Measurements from ENCODE around the gene DBH. TPM values are rescaled to one million over a fixed set of nuclear protein-coding genes. Genes with fewer than 3 reads are reported as not detected.

Gene DBH
- total RNA-seq, 1 donor from 2014 or later = not detected

DNA sequence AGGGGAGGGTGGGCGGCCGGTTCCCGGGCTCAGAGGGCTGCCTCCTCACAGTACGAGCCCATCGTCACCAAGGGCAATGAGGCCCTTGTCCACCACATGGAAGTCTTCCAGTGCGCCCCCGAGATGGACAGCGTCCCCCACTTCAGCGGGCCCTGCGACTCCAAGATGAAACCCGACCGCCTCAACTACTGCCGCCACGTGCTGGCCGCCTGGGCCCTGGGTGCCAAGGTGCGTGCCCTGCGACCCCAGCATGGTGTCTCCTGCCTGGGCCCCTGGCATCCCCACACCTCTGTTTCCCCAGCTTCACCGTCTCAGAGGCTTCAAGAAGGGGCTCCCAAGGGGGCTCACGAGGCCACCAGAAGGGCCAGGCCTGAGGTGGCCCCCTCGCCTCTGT is 7.2 kb downstream of the DBH start:
- no peak for DNase-seq (ENCODE audit: low read depth in 2 of 2)

DNA sequence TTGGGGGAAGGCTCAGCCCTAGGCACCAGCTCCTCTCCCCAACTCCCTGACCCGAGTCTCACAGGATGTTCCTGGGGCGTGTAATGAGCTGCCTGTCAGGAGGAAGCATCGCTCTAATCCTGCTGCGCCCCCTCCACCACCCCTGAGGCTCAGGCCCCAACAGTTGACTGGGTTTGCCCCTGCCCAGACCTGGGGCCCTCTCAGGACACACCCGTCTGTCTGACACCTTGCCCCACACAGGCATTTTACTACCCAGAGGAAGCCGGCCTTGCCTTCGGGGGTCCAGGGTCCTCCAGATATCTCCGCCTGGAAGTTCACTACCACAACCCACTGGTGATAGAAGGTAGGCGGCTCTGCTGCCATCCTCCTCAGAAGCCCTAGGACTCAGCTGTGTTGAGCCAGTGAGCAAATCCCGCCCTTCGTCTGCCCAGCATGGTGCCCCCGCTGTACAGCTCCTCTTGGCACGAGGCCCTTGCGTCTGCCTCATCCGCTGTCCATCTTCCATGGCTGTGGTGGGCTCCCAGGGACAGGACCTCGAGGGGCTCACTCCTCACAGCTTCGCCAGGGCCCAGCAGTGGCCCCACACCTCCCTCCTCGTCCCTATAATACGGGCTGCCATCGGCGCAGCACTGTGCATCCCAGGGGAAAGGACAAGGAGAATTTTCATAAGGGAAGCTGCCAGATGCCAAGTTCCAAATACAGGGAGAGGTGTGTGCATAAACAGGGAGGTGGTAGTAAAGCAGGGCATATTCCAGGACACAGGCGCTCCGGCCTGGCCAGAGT is 8.0 kb downstream of the DBH start:
- DNase-seq (ENCODE audit: low read depth in 2 of 2) = no peak

DNA sequence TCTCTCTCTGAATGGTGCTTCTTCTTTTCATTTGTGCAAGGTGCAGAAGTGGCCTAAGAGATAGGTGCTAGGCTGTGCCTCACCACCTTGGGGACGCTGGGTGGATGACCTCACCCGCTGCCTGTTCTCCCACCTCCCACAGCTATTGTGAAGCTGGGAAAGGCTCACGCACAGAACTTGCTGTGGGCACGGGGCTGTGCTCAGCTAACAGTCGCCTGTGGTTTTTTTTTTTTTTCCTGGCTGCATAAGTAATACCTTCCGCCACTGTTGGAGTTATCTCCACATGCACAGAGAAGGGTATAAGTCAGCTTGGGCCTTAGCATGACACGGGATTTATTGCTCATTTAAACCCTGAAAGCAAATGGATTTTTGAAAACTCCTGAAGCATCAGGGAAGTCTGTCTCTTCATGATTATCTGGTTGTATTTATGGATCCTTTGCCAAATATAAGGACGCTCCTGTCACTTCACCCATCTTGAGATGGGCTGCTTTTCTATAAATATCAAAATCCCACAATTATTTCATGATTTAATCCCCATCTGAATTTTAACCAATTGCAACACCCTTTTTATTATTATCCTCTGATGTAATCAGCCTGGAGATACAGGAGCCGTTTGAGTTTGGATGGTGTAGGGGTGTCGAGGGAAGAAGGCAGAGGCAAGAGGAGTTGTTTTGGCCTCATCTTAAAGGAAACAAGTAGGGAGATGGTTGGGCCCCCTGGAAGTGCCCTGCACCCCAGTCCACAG is 9.0 kb downstream of the DBH start:
- DNase-seq (ENCODE audit: low read depth in 2 of 2) = no peak

DNA sequence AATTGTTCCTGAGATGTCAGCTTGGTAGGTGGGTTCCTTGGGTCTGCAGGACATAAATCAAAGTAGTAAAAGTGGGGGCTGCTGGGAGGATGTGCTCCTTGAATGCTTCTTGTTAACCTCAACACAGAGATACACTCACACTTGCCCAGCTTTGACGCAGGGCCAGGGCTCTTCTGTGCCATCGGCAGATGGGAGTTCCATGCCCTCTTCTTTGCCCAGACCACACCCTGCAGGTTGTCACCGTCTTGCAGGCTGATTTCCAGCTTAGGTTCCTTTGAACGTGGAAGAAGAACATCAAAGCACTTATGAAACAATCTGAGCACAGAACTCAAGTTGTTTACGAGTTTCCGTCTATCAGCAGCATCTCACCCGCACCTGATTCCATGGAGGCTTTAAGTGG is 11.0 kb downstream of the DBH start:
- DNase-seq (ENCODE audit: low read depth in 2 of 2) = no peak

DNA sequence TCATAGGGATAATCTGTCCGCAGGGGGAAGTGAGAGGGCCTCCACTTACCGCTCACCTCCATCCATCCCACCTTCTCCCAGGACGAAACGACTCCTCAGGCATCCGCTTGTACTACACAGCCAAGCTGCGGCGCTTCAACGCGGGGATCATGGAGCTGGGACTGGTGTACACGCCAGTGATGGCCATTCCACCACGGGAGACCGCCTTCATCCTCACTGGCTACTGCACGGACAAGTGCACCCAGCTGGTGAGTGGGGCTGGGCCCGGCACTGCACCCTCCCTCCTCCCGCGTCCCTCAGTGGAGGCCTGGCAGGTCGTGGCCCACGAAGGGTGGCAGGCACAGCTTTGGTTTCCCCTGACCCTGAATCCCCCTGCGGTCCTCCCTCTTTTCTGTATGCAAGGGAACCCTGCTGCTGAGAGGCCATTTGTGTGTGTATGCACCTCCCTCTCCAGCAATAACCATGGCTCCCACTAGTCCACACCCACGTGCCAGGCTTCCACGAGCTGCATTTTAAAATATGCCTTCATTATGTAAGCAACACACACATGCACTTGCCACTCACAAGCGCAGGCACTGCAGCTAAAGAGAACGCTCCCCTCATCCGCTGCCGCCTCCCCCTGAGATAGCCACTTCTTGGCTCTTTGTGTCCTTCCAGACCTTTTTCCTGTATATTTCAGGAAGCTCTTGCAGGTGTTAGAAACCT is 11.8 kb downstream of the DBH start:
- DNase-seq (ENCODE audit: low read depth in 2 of 2) = no peak

DNA sequence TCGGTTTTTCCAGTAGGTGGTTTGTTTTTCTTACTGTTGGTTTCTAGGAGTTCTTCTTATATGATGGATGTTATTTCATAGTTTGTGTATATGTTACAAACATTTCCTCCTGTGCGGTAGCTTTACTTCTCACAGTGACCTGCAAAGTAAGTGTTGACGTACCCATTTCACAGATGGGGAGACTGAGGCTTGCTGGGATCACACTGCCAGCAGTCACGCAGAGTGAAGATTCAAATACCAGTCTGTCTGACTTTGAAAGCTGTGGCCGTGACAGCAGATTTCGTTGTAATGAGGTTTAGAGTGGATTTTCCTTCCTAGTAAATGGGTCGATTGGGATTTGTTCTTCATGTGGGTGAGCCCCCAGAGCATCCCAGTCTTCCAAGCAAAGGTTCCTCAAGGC is 13.0 kb downstream of the DBH start:
- DNase-seq (ENCODE audit: low read depth in 2 of 2) = no peak

DNA sequence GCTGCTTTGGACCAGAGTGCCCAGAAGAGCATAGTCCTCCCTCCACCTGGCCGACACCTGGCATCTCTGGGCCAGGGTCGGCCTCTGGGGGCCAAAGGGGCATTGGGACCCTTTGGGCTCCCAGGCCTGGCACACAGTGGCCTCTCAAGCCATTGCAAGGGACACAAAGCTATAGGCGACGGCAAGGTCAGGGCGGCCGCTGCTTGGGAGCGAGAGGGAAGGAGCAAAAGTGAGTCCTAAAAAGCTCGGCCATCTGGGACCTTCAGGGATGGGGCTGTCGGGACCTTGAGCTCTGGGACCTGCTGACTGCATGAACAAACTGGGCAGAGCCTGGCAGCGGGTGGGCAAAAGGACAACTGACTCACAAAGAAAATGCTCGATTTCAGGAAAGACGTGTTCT is 13.9 kb downstream of the DBH start:
- no peak for DNase-seq (ENCODE audit: low read depth in 2 of 2)

DNA sequence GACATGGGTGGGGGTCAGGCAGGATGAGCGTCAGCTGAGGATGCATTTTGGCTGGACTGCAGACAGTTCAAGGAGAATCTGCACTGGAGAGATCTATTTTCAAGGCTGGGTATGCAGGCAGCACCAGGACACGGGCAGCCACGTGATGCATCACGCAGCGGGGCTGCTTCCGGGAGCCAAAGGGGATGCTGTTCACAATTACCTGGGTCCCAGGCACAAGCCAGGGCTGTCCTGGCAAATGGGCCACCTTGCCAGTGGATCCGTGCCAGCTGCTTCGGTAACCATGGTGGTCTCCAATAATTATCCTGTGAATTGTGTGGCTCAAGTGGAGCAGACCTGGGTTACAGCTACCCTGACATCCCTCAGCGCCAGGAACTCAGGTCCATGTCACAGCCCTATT is 17.5 kb downstream of the DBH start:
- DNase-seq (ENCODE audit: low read depth in 2 of 2) = no peak

DNA sequence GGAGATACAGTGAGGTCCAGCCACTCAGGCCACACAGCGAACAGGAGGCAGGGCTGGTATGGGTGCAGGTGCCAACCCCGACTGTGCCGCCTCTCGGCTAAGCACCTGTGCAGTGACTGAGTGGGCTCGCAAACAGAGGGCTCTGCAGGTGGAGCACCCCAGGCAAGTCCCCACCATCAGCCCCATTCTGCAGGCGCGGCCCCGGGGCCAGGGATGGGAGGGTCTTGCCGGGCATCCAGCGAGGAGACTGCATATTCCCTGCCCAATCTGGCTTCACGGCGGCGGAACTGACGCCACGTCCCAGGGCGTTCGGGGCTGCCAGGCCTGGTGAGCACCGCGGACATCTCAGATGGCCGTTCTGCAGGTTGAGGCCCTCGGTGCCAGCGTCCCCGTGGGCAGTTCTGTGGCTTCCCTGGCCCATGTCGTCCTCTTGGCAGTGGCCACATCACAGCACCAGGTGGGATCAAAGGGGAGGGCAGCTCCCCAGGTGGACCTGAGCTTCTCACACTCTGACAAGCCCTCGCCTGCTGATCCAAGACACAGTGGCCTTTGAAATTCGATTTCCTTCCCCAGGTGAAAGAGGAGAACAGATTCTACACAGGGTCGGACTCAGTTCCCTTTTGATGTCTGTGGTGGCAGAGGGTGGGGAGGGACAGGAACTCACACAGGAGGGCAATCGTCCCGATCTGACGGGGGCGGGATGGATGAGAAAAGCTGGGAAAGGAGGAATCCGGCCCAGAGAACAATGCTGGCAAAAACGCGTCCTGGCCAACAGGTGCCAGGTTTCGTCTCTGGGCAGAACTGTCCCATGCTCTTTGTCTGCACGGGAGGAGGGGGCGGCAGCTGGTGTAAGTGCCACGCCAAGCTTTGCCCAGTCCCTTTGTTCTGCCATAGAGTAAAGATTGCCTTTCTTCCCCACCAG is 18.8 kb downstream of the DBH start:
- DNase-seq (ENCODE audit: low read depth in 2 of 2) = no peak

DNA sequence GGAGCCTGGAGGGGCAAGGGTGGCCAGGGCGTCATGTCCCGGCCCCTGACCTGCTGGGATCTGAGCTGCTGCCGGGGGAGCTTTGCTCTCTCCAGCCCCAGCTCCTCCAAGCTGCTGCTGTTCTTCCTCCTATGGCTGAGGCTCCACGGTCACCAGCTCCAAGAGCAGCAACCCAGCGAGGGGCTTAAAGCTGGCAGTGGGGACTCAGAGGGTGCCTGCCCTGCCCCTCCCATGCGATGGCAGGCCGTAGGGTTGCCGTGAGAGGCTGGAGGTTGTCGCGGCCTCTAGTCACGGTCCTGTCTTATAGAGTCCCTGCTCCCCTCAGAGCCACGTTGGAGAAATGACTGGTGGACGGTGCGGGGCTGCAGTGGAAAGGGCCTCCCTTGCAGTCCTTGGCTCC is 19.5 kb downstream of the DBH start:
- DNase-seq (ENCODE audit: low read depth in 2 of 2) = no peak

DNA sequence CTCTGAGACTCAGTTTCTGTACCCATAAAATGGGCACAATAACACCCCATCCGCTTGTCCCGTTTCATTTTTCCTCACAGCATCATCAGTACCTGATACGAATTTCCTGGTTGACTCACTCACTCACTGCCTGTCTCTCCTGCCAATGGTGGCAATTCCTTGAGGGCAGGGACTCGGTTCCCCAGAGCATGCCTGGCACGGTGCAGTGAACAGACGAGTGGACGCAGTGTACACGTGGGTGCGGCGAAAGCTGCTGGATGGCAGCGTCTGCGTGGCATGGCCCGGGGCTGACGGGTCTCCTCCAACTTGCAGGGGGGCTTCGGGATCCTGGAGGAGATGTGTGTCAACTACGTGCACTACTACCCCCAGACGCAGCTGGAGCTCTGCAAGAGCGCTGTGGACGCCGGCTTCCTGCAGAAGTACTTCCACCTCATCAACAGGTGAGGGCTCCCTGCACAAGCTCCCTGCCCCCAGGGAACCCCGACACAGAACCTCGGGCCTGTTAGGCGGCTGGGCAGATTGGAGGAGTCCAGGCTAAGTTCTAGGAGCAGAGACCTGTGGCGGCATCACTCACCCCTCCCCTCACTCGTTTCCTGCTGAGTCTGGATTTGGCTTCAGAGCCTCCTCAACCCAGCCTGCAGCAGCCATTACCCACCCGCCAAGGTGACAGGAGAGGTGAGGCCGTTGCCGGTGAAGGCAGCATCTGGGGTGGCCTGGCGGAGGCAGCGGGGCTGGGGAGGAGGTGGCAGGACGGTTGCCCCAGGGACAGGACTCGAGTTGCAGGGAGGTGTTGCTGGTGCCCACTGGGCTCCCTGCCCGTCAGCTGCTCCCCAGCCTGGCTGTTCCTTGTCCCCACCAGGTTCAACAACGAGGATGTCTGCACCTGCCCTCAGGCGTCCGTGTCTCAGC is 20.3 kb downstream of the DBH start:
- DNase-seq (ENCODE audit: low read depth in 2 of 2) = no peak

DNA sequence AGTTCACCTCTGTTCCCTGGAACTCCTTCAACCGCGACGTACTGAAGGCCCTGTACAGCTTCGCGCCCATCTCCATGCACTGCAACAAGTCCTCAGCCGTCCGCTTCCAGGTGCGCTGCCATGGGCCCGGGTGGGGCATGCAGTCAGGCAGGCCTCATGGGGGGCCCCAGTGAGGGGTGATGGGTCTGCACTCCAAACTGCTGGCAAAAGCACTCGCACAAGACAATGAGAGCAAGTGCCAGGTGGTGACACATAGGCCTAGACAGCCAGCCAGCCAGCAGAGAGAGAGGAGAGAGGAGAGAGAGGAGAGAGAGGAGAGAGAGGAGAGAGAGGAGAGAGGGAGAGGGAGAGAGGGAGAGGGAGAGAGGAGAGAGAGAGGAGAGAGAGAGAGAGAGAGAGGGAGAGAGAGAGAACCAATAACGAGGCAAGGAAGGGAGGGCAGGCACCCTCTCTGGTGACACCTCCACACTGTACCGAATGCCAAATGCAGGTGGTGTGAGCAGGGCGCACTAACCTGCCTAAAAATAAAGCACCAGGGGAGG is 21.0 kb downstream of the DBH start:
- DNase-seq (ENCODE audit: low read depth in 2 of 2) = no peak

DNA sequence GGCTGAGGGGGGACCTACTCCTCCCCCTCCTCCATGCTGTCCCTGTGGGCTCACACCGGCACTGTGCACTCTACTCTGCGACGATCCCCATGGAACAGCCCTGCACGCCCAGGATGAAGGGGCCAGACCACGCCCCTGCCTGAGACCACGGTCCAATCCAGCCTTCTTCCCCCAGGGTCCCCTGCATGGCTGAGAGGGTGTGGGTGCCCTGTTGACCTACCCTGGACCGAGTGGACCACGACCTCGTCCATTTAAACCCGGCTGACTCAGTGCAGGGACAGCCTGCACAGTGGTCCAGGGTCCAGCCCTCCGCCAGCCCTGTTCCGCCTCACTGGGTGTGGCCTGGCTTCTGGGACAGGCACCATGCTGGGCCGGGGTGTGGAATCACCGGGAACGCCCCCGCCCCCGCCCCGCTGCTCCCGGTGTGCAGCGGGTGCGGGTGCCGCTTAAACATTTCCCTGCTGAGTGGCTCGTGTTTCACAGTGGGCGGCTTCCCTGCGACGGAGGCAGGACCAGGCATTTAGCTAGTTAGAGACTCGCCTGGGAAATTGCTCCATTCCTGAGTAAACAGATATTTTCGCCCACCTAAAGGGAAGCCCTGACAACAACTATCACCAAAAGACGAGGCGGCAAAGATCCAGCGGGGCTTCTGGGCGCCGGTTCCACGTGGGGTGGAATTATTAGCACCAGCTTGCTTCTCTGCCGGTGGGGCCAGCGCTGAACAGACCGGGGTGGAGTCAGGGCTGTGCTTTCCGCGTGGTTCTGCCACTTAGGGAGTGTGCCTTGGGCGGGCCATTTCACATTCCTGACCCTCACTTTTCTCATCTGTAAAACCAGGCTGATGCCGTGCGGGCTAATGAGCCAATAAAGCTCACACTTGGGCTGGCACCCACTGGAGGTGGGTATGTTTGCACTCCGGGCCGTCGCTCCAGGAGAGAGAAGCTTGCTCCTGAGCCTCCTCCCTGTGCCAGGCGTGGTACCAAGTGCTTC is 22.6 kb downstream of the DBH start:
- DNase-seq (ENCODE audit: low read depth in 2 of 2) = no peak

DNA sequence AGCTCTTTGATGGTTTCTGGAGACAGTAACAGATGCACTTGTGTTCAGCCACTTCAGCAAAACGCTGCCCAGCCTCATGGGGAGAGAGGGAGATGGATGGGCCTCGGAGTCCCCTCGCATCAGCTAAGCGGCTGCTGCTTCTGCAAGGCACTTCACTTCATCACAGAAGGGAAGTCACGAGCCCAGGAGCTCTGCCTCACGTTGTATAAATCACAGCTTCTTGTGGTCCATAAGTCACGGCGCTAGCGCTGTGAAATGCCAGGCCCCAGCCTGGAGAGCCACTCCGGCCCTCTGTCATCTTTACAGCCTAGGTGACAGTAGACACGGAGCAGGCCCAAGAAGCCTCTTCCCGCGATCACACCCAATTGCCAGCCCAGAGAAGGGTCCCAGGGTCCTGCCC is 23.4 kb downstream of the DBH start:
- DNase-seq (ENCODE audit: low read depth in 2 of 2) = no peak

DNA sequence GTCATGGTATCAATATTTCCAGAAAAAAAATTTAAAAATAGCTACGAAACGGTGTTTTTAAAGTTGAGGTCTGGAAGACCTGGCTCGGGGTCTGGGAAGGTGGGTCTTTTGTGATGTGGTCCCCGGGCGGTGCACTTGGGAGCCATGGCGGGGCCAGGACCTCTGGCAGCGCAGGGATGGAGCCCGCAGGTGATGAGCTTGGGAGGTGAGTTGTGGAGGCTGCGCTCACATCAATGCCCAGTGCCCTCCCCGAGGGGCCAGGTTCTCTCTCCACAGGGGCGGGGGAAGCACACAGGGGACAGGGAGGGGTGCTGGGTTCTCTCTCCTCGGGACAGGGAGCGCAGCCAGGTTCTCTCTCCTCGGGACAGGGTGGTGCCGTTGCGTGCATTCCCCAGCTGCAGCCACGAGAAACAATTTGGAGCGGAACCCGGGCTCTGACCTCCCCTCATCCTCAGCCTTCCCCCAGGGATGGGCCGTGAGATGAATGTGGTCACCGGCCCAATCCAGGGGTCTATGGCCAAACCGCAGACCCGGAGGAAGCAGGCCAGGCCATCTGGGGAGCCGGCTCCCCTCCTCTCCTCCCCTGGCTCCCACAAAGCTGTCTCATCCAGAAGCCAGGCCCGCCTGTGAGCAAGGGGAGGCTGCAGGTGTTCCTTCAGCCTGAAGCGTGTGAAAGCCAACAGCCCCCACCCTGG is 25.8 kb downstream of the DBH start:
- no peak for DNase-seq (ENCODE audit: low read depth in 2 of 2)

DNA sequence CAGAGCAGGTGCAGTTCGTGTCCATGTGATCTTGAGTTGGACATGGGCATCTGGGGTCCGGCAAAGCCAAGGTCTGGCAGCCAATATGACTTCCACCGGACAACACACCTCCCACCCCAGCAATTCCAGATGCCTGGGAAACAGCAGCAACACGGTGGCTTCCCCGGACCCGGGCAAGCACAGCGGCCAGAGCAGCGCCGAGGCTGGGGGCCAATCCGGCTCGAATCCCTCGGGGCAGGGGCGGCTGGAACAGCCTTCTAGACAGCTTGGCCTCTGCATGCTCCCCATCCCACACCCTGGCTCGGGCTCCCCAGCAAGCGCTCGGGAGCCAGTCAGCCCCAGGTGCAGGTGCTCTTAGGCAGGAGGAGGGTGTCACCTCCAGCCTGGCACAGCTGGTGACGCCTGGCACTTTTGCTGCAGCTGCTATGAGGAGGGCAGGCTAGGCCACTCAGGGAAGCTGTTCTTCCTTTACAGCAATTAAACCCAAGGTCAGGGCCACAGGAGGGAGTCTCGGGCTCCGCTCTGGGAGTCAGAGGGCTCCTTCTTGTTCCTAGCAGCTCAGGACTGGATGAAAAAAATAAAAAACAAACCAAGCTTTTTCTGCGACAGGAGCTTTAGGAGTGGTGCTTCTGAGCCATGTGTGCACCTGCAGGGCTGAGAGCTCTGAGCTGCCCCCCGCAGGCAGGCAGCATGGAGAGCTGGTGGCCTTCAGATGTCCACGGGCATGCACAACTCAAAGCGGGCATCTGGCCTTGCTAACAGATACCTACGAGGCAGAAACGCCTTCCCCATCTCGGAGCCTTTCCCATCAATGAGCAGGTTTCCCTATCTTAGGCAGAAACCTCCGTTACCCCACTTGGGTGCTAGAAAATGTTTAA is 28.2 kb downstream of the DBH start:
- peak in 1 of 2 donors; percentile 14 for DNase-seq (ENCODE audit: low read depth in 2 of 2)

DNA sequence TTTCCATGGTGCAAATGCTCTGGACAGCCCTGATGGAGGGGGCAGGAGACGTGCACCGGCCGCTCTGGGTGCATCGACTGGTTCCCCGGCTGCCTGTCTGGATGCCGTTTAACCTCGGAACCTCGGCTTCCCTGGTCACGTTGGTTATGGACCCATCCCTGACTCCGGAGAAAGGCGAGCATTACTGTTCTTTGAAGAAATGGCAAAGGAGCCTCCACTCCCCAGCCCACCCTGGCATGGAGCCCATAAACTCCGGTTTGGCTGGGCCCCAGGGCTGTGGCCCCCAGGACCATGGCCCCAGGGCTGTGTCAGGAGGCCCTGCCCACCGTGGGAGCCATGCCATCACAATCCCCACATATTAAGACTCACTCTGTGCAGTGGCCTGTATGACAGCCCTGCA is 28.9 kb downstream of the DBH start:
- no peak for DNase-seq (ENCODE audit: low read depth in 2 of 2)

Measured in lung microvascular endothelial cell (primary cell).